Smooth muscle cell (in vitro differentiated cells): ENCODE results near the gene GPATCH8. TPM values are rescaled to one million over a fixed set of nuclear protein-coding genes. Genes with fewer than 3 reads are reported as not detected.

Source experiments
- DNase-seq: peaks from one replicate; lab custom pipeline; 2025; ENCODE audit not compliant: unreplicated experiment; lab: John Stamatoyannopoulos, UW
- H2AFZ ChIP-seq: fragments of 200-600 bp; sonication (generic); 2 replicates; pipeline ENCODE4 v1.6.0; 2016; ENCODE audit warnings: antibody characterized with exemption, low read depth, mild to moderate bottlenecking
- H3F3A ChIP-seq: fragments of 200-600 bp; sonication (generic); 2 replicates; pipeline ENCODE4 v1.6.0; 2017; ENCODE audit warnings: antibody characterized with exemption, low read depth
- H3K27ac ChIP-seq: fragments of 200-600 bp; sonication (generic); 2 replicates; pipeline ENCODE4 v1.5.1; 2016; ENCODE audit warnings: low read depth, mild to moderate bottlenecking
- H3K27me3 ChIP-seq: fragments of 200-600 bp; sonication (generic); 2 replicates; pipeline ENCODE4 v1.6.1; 2016; ENCODE audit warnings: low read depth, mild to moderate bottlenecking
- H3K36me3 ChIP-seq: fragments of 200-600 bp; sonication (generic); 2 replicates; pipeline ENCODE4 v1.5.1; 2016; ENCODE audit warnings: low read depth
- H3K4me1 ChIP-seq: fragments of 200-600 bp; sonication (generic); 2 replicates; pipeline ENCODE4 v1.5.1; 2016; ENCODE audit warnings: low read depth
- H3K4me2 ChIP-seq: fragments of 200-600 bp; sonication (generic); 2 replicates; pipeline ENCODE4 v1.6.0; 2016; ENCODE audit warnings: mild to moderate bottlenecking
- H3K4me3 ChIP-seq: fragments of 200-600 bp; sonication (generic); 2 replicates; pipeline ENCODE4 v1.5.1; 2016; ENCODE audit warnings: mild to moderate bottlenecking
- H3K79me2 ChIP-seq: fragments of 200-600 bp; sonication (generic); 2 replicates; pipeline ENCODE4 v1.6.0; 2016; ENCODE audit warnings: low read depth, mild to moderate bottlenecking
- H3K9ac ChIP-seq: fragments of 200-600 bp; sonication (generic); 2 replicates; pipeline ENCODE4 v1.6.0; 2016; ENCODE audit warnings: low read depth
- H3K9me3 ChIP-seq: fragments of 200-600 bp; sonication (generic); replicated peaks from 2 replicates; pipeline ENCODE4 v1.5.1; 2016; ENCODE audit warnings: low read depth
- H4K20me1 ChIP-seq: fragments of 200-600 bp; sonication (generic); 2 replicates; pipeline ENCODE4 v1.6.0; 2016; ENCODE audit warnings: low read depth
- WGBS: methylation state at CpG from one replicate; pipeline ENCODE4 v1.1.7; 2016; ENCODE audit warnings: low lambda C conversion rate; 5-methylcytosine and 5-hydroxymethylcytosine counted together
- polyA plus RNA-seq: library from polyadenylated mRNA; unstranded; fragments of >200 nt; fragmentation: Nextera tagmentation; extraction: Ambion mirVana; gene quantifications from 2 replicates; pipeline ENCODE4 v1.2.1, GENCODE V29; 2016
- total RNA-seq: library from RNA; depleted of rRNA; stranded (reverse); fragments of >200 nt; gene quantifications from 2 replicates; pipeline ENCODE4 v1.2.3, GENCODE V29; 2014
- TF ChIP-seq, protein P1 (sequence below): fragments of 200-600 bp; sonication (generic); IDR thresholded peaks from 2 replicates; pipeline ENCODE4 v1.5.1; 2017; ENCODE audit warnings: borderline replicate concordance, mild to moderate bottlenecking, antibody characterized with exemption; ENCODE audit not compliant: insufficient read depth, poor library complexity, severe bottlenecking

The GPATCH8 gene
- total and polyA plus RNA-seq, 2 experiments from 2014 or later = 17.6 to 25.0 TPM

DNA sequence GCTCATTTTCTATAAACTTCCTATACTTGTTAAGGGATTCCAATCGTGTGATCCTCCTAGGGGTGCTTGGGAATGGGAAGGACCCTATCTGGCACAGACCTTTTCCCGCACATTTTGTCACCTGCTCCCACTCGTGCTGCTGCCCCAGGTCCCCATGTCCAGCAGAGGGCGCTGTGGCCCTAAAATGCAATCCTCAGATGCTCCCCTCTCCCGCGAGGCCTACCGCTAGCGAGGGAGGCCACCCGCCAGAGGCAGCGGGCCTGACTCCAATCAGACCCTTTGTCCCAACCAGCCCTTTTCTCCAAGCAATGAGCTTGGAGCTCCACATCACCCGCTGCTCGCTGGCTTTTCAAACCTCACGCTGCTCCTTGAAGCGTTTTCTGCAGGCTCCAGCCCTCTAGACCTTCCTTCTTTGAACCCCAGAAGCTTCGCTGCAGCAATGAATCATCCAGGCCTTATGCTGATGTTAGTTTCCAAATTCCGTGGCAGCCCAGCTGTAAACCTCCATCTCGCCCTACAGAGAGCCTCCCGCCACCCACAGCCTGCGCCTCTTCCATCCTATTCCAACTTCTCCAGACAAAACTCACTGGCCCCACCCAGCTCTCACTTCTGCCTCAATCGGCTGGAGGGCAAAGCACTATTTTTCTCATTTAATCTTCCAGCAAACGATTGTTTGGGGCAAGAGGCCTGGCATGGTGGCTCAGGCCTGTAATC is 30.5 kb upstream of the GPATCH8 start:
- Histone ChIP-seq H3F3A (peaks cover 17% of the 10 kb centered on the region), H3K79me2 (no peaks in the 10 kb centered on the region), H3K36me3 (no peaks in the 10 kb centered on the region), H4K20me1 (no peaks in the 10 kb centered on the region), H3K4me2 (peak overlapping the region; percentile 67), H3K4me1 (peaks cover 17% of the 10 kb centered on the region), H3K27me3 (no peaks in the 10 kb centered on the region), H2AFZ (peak overlapping the region; percentile 68), H3K4me3 (no peak overlapping the region), H3K9me3 (no peaks in the 10 kb centered on the region), H3K27ac (peak overlapping the region; percentile 30), H3K9ac (no peak overlapping the region)
- TF ChIP-seq, protein P1, sequence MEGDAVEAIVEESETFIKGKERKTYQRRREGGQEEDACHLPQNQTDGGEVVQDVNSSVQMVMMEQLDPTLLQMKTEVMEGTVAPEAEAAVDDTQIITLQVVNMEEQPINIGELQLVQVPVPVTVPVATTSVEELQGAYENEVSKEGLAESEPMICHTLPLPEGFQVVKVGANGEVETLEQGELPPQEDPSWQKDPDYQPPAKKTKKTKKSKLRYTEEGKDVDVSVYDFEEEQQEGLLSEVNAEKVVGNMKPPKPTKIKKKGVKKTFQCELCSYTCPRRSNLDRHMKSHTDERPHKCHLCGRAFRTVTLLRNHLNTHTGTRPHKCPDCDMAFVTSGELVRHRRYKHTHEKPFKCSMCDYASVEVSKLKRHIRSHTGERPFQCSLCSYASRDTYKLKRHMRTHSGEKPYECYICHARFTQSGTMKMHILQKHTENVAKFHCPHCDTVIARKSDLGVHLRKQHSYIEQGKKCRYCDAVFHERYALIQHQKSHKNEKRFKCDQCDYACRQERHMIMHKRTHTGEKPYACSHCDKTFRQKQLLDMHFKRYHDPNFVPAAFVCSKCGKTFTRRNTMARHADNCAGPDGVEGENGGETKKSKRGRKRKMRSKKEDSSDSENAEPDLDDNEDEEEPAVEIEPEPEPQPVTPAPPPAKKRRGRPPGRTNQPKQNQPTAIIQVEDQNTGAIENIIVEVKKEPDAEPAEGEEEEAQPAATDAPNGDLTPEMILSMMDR = peak; percentile 96
- 11% methylated on average over 21 of the region's 21 CpGs for WGBS
- DNase-seq = peak; percentile 79

DNA sequence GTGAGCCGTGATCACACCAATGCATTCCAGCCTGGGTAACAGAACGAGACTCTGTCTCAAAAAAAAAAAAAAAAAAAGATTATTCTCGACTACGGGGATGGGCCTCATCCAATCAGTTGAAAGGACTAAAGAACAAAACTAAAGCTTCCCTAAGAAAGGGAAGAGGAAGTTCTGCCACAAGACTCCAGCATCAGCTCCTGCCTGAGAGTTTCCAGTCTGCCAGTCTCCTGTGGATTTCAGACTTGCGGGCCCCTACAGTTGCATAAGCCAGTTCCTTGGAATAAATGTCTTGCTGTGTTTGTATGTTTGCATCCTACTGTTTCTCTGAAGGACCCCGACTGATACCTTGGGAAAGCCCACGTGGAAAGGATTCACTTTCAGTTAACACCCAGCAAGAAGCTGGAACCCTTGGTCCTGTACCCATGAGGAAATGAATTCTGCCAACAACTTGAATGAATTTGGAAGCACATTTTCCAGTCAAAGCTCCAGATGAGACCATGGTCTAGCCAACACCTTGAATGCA is 27.8 kb upstream of the GPATCH8 start:
- Histone ChIP-seq H3K4me2 (no peak overlapping the region), H3K4me3 (no peak overlapping the region), H3K36me3 (no peaks in the 10 kb centered on the region), H3K27me3 (no peaks in the 10 kb centered on the region), H4K20me1 (no peaks in the 10 kb centered on the region), H3K79me2 (no peaks in the 10 kb centered on the region), H3F3A (peaks cover 10% of the 10 kb centered on the region), H3K27ac (no peak overlapping the region), H2AFZ (no peak overlapping the region), H3K9ac (no peak overlapping the region), H3K9me3 (no peaks in the 10 kb centered on the region), H3K4me1 (peaks cover 7% of the 10 kb centered on the region)
- DNase-seq = no peak
- TF ChIP-seq, protein P1 = no peak
- 89% methylated on average over 7 of the region's 7 CpGs for WGBS

DNA sequence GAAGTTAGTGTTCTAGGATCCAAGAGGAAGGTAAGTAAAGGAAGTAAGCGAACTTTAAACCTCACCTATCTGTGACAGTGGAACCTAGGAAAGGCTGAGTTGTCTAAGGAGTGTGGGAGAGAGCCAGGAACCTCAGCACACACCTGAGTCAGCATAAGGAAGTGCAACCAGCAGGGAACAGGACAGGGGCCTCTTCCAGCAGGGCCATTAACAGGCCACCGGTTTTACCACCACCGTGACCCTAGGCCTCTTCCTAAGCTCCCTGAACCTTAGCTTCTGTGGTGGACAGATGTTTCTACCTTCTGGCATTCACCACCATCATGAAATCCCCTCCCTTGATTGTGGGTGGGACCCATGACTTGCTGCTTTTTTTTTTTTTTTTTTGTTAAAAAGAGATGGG is 26.7 kb upstream of the GPATCH8 start:
- no peaks in the 10 kb centered on the region for H3K36me3 ChIP-seq
- WGBS = 91% methylated on average over 3 of the region's 3 CpGs

More for the DNA sequence above, 26.7 kb upstream of the GPATCH8 start:
- no peaks in the 10 kb centered on the region for H3K79me2 ChIP-seq
- no peak overlapping the region for H3K4me3 ChIP-seq
- H3K27ac ChIP-seq = no peak overlapping the region
- TF ChIP-seq, protein P1 = no peak
- no peaks in the 10 kb centered on the region for H3K9me3 ChIP-seq
- no peaks in the 10 kb centered on the region for H4K20me1 ChIP-seq
- peaks cover 7% of the 10 kb centered on the region for H3K4me1 ChIP-seq
- peaks cover 4% of the 10 kb centered on the region for H3F3A ChIP-seq
- H3K27me3 ChIP-seq = no peaks in the 10 kb centered on the region
- H2AFZ ChIP-seq = no peak overlapping the region
- H3K9ac ChIP-seq = no peak overlapping the region
- H3K4me2 ChIP-seq = no peak overlapping the region
- no peak for DNase-seq
